ENCODE data around the gene OR5B2.
"Not testable (repeated sequence)": the region's sequence is repeated elsewhere in the genome, so short reads cannot be mapped to it uniquely, and the experiment has no call there.

Gene OR5B2

GRCh38 chr11:58406774-58407173, 21.1 kb downstream of the OR5B2 start, which contains the start of gene OR5B3:
Gene OR5B3 (minus strand): TSS chr11:58406874. CDS start chr11:58403409, 3,465 bp downstream.
- Histone ChIP-seq H3K9me3 (ENCODE audit: low read length) (no peaks in the 10 kb centered on the region), H3K79me2 (ENCODE audit: insufficient read depth, low read length) (no peaks in the 10 kb centered on the region), H3K27ac (ENCODE audit: low read depth, low read length, poor library complexity, severe bottlenecking) (no peak within 1 kb of the TSS), H3K9ac (ENCODE audit: low read length) (no peak within 1 kb of the TSS), H3K4me3 (ENCODE audit: low read depth, low read length, poor library complexity, severe bottlenecking) (no peak within 1 kb of the TSS), H3K4me1 (ENCODE audit: insufficient read depth, low read length, severe bottlenecking) (no peaks in the 10 kb centered on the region), H2AFZ (ENCODE audit: low read length) (no peak within 1 kb of the TSS), H3K4me2 (ENCODE audit: low read length) (no peak within 1 kb of the TSS), H3F3A (ENCODE audit: insufficient read depth, low read length) (no peaks in the 10 kb centered on the region), H3K36me3 (ENCODE audit: insufficient read depth, low read length) (no peaks in the 10 kb centered on the region), H4K20me1 (ENCODE audit: insufficient read depth, low read length) (no peaks in the 10 kb centered on the region), H3K9me2 (ENCODE audit: low read depth, low read length) (no peaks in the 10 kb centered on the region; the same call in 1 of the 2 replicates), H3K27me3 (ENCODE audit: insufficient read depth, low read length) (no peaks in the 10 kb centered on the region)
- TF ChIP-seq EZH2 (IDR thresholded peaks at IDR 0.05; ENCODE audit: borderline replicate concordance, low read length) (no peak), CTCF (IDR thresholded peaks at IDR 0.05; ENCODE audit: low read length) (no peak)

GRCh38 chr11:58399622-58400021, 28.3 kb downstream of the OR5B2 start:
- H3K79me2 ChIP-seq (ENCODE audit: insufficient read depth, low read length); H3K4me1 ChIP-seq (ENCODE audit: insufficient read depth, low read length, severe bottlenecking): not testable (repeated sequence)

GRCh38 chr11:58395581-58395980, 32.3 kb downstream of the OR5B2 start:
- Histone ChIP-seq H3F3A (ENCODE audit: insufficient read depth, low read length) (no peaks in the 10 kb centered on the region), H3K79me2 (ENCODE audit: insufficient read depth, low read length) (no peaks in the 10 kb centered on the region), H3K36me3 (ENCODE audit: insufficient read depth, low read length) (no peaks in the 10 kb centered on the region), H3K4me2 (ENCODE audit: low read length) (no peak overlapping the region), H3K9me3 (ENCODE audit: low read length) (no peaks in the 10 kb centered on the region), H4K20me1 (ENCODE audit: insufficient read depth, low read length) (no peaks in the 10 kb centered on the region), H2AFZ (ENCODE audit: low read length) (no peak overlapping the region), H3K27me3 (ENCODE audit: insufficient read depth, low read length) (no peaks in the 10 kb centered on the region), H3K4me3 (ENCODE audit: low read depth, low read length, poor library complexity, severe bottlenecking) (no peak overlapping the region), H3K9me2 (ENCODE audit: low read depth, low read length) (no peaks in the 10 kb centered on the region), H3K4me1 (ENCODE audit: insufficient read depth, low read length, severe bottlenecking) (no peaks in the 10 kb centered on the region), H3K9ac (ENCODE audit: low read length) (no peak overlapping the region), H3K27ac (ENCODE audit: low read depth, low read length, poor library complexity, severe bottlenecking) (no peak overlapping the region)
- no peak for TF ChIP-seq CTCF (IDR thresholded peaks at IDR 0.05; ENCODE audit: low read length)
- no peak for TF ChIP-seq EZH2 (IDR thresholded peaks at IDR 0.05; ENCODE audit: borderline replicate concordance, low read length)

More at GRCh38 chr11:58399622-58400021, 28.3 kb downstream of the OR5B2 start:
- H3K4me2 ChIP-seq (ENCODE audit: low read length); H4K20me1 ChIP-seq (ENCODE audit: insufficient read depth, low read length); H3F3A ChIP-seq (ENCODE audit: insufficient read depth, low read length); H3K4me3 ChIP-seq (ENCODE audit: low read depth, low read length, poor library complexity, severe bottlenecking); H3K9me3 ChIP-seq (ENCODE audit: low read length); H3K36me3 ChIP-seq (ENCODE audit: insufficient read depth, low read length); H3K27ac ChIP-seq (ENCODE audit: low read depth, low read length, poor library complexity, severe bottlenecking); H3K9me2 ChIP-seq (ENCODE audit: low read depth, low read length); H3K9ac ChIP-seq (ENCODE audit: low read length); H3K27me3 ChIP-seq (ENCODE audit: insufficient read depth, low read length); H2AFZ ChIP-seq (ENCODE audit: low read length): not testable (repeated sequence)

GRCh38 chr11:58394195-58394594, 33.7 kb downstream of the OR5B2 start:
- Histone ChIP-seq H3K4me2 (ENCODE audit: low read length) (no peak overlapping the region), H3K9me3 (ENCODE audit: low read length) (no peaks in the 10 kb centered on the region), H2AFZ (ENCODE audit: low read length) (no peak overlapping the region), H3K9me2 (ENCODE audit: low read depth, low read length) (no peaks in the 10 kb centered on the region), H3K79me2 (ENCODE audit: insufficient read depth, low read length) (no peaks in the 10 kb centered on the region), H3F3A (ENCODE audit: insufficient read depth, low read length) (no peaks in the 10 kb centered on the region), H3K4me3 (ENCODE audit: low read depth, low read length, poor library complexity, severe bottlenecking) (no peak overlapping the region), H3K27ac (ENCODE audit: low read depth, low read length, poor library complexity, severe bottlenecking) (no peak overlapping the region), H3K36me3 (ENCODE audit: insufficient read depth, low read length) (no peaks in the 10 kb centered on the region), H3K27me3 (ENCODE audit: insufficient read depth, low read length) (no peaks in the 10 kb centered on the region), H4K20me1 (ENCODE audit: insufficient read depth, low read length) (no peaks in the 10 kb centered on the region), H3K9ac (ENCODE audit: low read length) (no peak overlapping the region), H3K4me1 (ENCODE audit: insufficient read depth, low read length, severe bottlenecking) (no peaks in the 10 kb centered on the region)
- TF ChIP-seq EZH2 (IDR thresholded peaks at IDR 0.05; ENCODE audit: borderline replicate concordance, low read length) (no peak), CTCF (IDR thresholded peaks at IDR 0.05; ENCODE audit: low read length) (no peak)

Measured in OCI-LY1 (cell line).